GM12878 (cell line): ENCODE data around the gene HDAC9. TPM values are rescaled to one million over a fixed set of nuclear protein-coding genes. Genes with fewer than 3 reads are reported as not detected.
A peak's percentile ranks its signal among the peaks of the same experiment; 100 is the strongest.

ENCODE experiments used
- ATAC-seq: fragments of 200-7000 bp; cut with Tn5 transposase; 3 replicates; pipeline ENCODE4 v1.9.1; 2020; ENCODE audit warnings: mild to moderate bottlenecking, moderate library complexity
- BruUV-seq: library from RNA; stranded (reverse); fragments of 400-500 nt; replicated peaks from 2 replicates; lab custom pipeline; 2021; lab: Mats Ljungman, UMichigan
- CTCF ChIA-PET: fragments of 300-600 bp; sonication (Branson Sonifier 250); formaldehyde crosslinking; extraction: SDS; loops from one replicate; lab custom pipeline; 2021; ENCODE audit warnings: inconsistent platforms; lab: Yijun Ruan, JAX
- POLR2A ChIA-PET: fragments of 350-600 bp; formaldehyde crosslinking; extraction: SDS; loops from one replicate; lab custom pipeline; 2021; ENCODE audit warnings: inconsistent platforms; lab: Charles Lee
- RAD21 ChIA-PET: fragments of 300-600 bp; sonication (Branson Sonifier 250); formaldehyde crosslinking; loops from one replicate; lab custom pipeline; 2023; ENCODE audit warnings: antibody characterized with exemption; ENCODE audit not compliant: unreplicated experiment; lab: Charles Lee
- SMC1A ChIA-PET: fragments of 300-600 bp; sonication (Branson Sonifier 250); formaldehyde crosslinking; loops from one replicate; lab custom pipeline; 2023; ENCODE audit not compliant: unreplicated experiment, uncharacterized antibody; lab: Charles Lee
- DNase-seq: peaks from one replicate; pipeline ENCODE4 v3.0.0-alpha.2; 2011; ENCODE audit warnings: low read depth, low spot score
- FAIRE-seq: peaks from 3 replicates; lab custom pipeline; 2011; peaks lifted over from hg19 to GRCh38; lab: Jason Lieb, UNC
- H2AFZ ChIP-seq: 2 replicates; pipeline ENCODE4 v1.6.0; 2011; ENCODE audit warnings: low read depth, low read length, control low read depth; ENCODE audit not compliant: control insufficient read depth
- H3K27ac ChIP-seq: 2 replicates; pipeline ENCODE4 v1.5.1; 2011; ENCODE audit warnings: control low read depth; ENCODE audit not compliant: control insufficient read depth, insufficient read depth
- H3K27me3 ChIP-seq, 2 experiments: replicated peaks in 1 of 2; 2 replicates each; pipeline versions ENCODE4 v1.6.0 to v1.6.1; 2011; ENCODE audit warnings: low read length in 1 of 2; ENCODE audit not compliant: control insufficient read depth in 2 of 2, insufficient read depth in 2 of 2
- H3K36me3 ChIP-seq, 2 experiments: 2 replicates each; pipeline ENCODE4 v1.5.1; 2011; ENCODE audit warnings: low read length in 1 of 2; ENCODE audit not compliant: control insufficient read depth in 2 of 2, insufficient read depth in 2 of 2
- H3K4me1 ChIP-seq: 2 replicates; pipeline ENCODE4 v1.6.1; 2011; ENCODE audit warnings: mild to moderate bottlenecking, low read length, moderate library complexity, mixed read lengths; ENCODE audit not compliant: control insufficient read depth, insufficient read depth
- H3K4me2 ChIP-seq: 2 replicates; pipeline ENCODE4 v1.6.0; 2011; ENCODE audit warnings: control low read depth; ENCODE audit not compliant: control insufficient read depth, insufficient read depth
- H3K4me3 ChIP-seq: fragments of 200-600 bp; sonication (generic); 2 replicates; pipeline ENCODE4 v1.5.1; 2016
- H3K79me2 ChIP-seq: 2 replicates; pipeline ENCODE4 v1.6.0; 2011; ENCODE audit warnings: low read length; ENCODE audit not compliant: control insufficient read depth, insufficient read depth
- H3K9ac ChIP-seq: 2 replicates; pipeline ENCODE4 v1.8.0; 2011; ENCODE audit warnings: low read length, control low read depth, mixed read lengths; ENCODE audit not compliant: control insufficient read depth, insufficient read depth
- H3K9me3 ChIP-seq: replicated peaks from 3 replicates; pipeline ENCODE4 v1.5.1; 2011; ENCODE audit warnings: mild to moderate bottlenecking, low read length; ENCODE audit not compliant: control insufficient read depth, insufficient read depth
- H4K20me1 ChIP-seq: 2 replicates; pipeline ENCODE4 v1.6.0; 2011; ENCODE audit not compliant: control insufficient read depth, insufficient read depth
- DPF2 ChIP-seq: fragments of 450-650 bp; IDR thresholded peaks from 2 replicates; pipeline ENCODE4 v1.6.1; 2017; ENCODE audit warnings: mild to moderate bottlenecking
- EGR1 ChIP-seq, 2 experiments: IDR thresholded peaks; 1 replicate in 1 of 2; 2 replicates in 1 of 2; pipeline ENCODE4 v1.6.1; 2011 to 2012; ENCODE audit warnings: low read depth in 2 of 2, low read length in 2 of 2, borderline replicate concordance in 1 of 2, mild to moderate bottlenecking in 1 of 2, moderate library complexity in 1 of 2
- ETV6 ChIP-seq, 2 experiments: fragments of 450-650 bp in 1 of 2; IDR thresholded peaks in 1 of 2; conservative IDR thresholded peaks in 1 of 2; 2 replicates each; pipeline ENCODE4 v1.6.1; 2014; ENCODE audit warnings: antibody characterized with exemption in 1 of 2, borderline replicate concordance in 1 of 2, low read depth in 1 of 2, mild to moderate bottlenecking in 1 of 2, moderate library complexity in 1 of 2
- NFYB ChIP-seq: IDR thresholded peaks from 2 replicates; pipeline ENCODE4 v1.6.1; 2011; ENCODE audit warnings: low read depth, mild to moderate bottlenecking, low read length, improper control_type of control experiment, moderate library complexity; ENCODE audit not compliant: insufficient read depth
- NR2F1 ChIP-seq: fragments of 450-650 bp; conservative IDR thresholded peaks from 2 replicates; pipeline ENCODE4 v1.6.1; 2017; ENCODE audit warnings: mild to moderate bottlenecking
- ZNF274 ChIP-seq: IDR thresholded peaks from one replicate; pipeline ENCODE4 v1.8.0; 2011; ENCODE audit not compliant: insufficient read length, insufficient read depth
- ZZZ3 ChIP-seq: IDR thresholded peaks from 2 replicates; pipeline ENCODE4 v1.6.1; 2011; ENCODE audit warnings: low read depth; ENCODE audit not compliant: control insufficient read depth, insufficient read length
- WGBS: methylation state at CpG from one replicate; pipeline ENCODE4 v1.1.6; 2016; ENCODE audit warnings: low lambda C conversion rate; ENCODE audit not compliant: insufficient replicate concordance, insufficient coverage; ENCODE audit errors: missing lambda C conversion rate; 5-methylcytosine and 5-hydroxymethylcytosine counted together
- in situ Hi-C: fragments of 300-500 bp; cut with MboI; formaldehyde crosslinking; loops from 9 replicates; pipeline ENCODE4 v1.14.3; 2018; ENCODE audit warnings: mixed read lengths
- intact Hi-C: fragments of 100-400 bp; cut with micrococcal nuclease; formaldehyde crosslinking; loops from one replicate; pipeline ENCODE4 v1.14.2; 2022; ENCODE audit not compliant: unreplicated experiment
- polyA plus RNA-seq, 11 experiments: library from polyadenylated mRNA; depleted of rRNA in 4 of 11; unstranded in 6 of 11; stranded (reverse) in 5 of 11; fragments of >200 nt; fragmentation: Nextera tagmentation in 4 of 11; fragmentation: Illumina TruSeq in 1 of 11; extraction: Ambion mirVana in 4 of 11; extraction: Trizol in 1 of 11; gene quantifications; 1 replicate in 1 of 11; 2 replicates in 10 of 11; pipeline versions ENCODE4 v1.2.1 to v1.2.3, GENCODE V29; 2011 to 2016; ENCODE audit warnings: inconsistent platforms in 2 of 11, missing spikeins in 2 of 11, low read depth in 1 of 11
- total RNA-seq, 4 experiments: library from RNA; depleted of rRNA in 3 of 4; stranded (reverse); fragments of >200 nt in 3 of 4; fragmentation: Illumina TruSeq in 1 of 4; extraction: Trizol in 1 of 4; gene quantifications; 2 replicates each; pipeline versions ENCODE4 v1.2.1 to v1.2.3, GENCODE V29; 2013 to 2021
- TF ChIP-seq, protein P1 (sequence below): IDR thresholded peaks from 2 replicates; pipeline ENCODE4 v1.6.1; 2011; ENCODE audit warnings: borderline replicate concordance, low read depth, mild to moderate bottlenecking, moderate library complexity, mixed read lengths, low read length; ENCODE audit not compliant: insufficient read depth; ENCODE audit errors: extremely low read length
- TF ChIP-seq, protein P2 (sequence below): fragments of 450-650 bp; IDR thresholded peaks from 2 replicates; pipeline ENCODE4 v1.6.1; 2017; ENCODE audit warnings: mild to moderate bottlenecking, moderate library complexity
- TF ChIP-seq, protein P3 (sequence below): IDR thresholded peaks from 2 replicates; pipeline ENCODE4 v1.6.1; 2012; ENCODE audit warnings: low read depth, low read length, improper control_type of control experiment

Gene HDAC9
- total and polyA plus RNA-seq, 10 of the 15 experiments (the other 5 are each of a cell fraction or from before 2014, with no cell fraction given) = 0.73 to 12.8 (median 0.92) TPM

DNA sequence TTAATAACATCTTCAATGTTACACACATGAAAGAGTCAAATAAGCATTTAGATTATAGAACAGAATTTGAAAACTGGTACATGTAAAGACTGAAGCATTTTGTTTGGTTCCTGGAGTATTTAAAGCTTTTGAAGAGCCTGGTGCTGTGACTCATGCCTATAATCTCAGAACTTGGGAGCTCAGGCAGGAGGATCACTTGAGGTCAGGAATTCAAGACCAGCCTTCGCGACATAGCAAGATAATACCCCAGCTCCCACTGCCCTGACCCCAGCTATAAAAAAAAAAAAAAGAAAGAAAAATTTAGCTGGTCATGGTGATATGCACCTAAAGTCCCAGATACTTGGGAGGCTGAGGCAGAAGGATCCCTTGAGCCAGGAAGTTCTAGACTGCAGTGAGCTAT lies 87.8 kb downstream of the HDAC9 start:
- ChIA-PET POLR2A (interaction anchor here (0.6 kb wide), 1 partner anchor 1171 kb away, joined by 4 read pairs; no protein-coding TSS in a partner anchor), RAD21 (no interaction called here), CTCF (interaction anchor here (0.9 to 1.4 kb wide), 5 partner anchors 8 to 230 kb away, joined by 3 to 4 read pairs (median 3); no protein-coding TSS in a partner anchor), SMC1A (interaction anchor here (1.0 to 2.4 kb wide), 2 partner anchors 12 to 231 kb away, joined by 4 to 6 read pairs; no protein-coding TSS in a partner anchor)
- Histone ChIP-seq H3K4me2 (no peak overlapping the region), H3K27ac (no peak overlapping the region), H4K20me1 (no peaks in the 10 kb centered on the region), H3K27me3 (no peaks in the 10 kb centered on the region), H3K4me1 (no peaks in the 10 kb centered on the region), H2AFZ (no peak overlapping the region), H3K4me3 (no peak overlapping the region), H3K36me3 (no peaks in the 10 kb centered on the region), H3K79me2 (no peaks in the 10 kb centered on the region), H3K9me3 (no peaks in the 10 kb centered on the region), H3K9ac (no peak overlapping the region)
- in situ Hi-C loops (no loop called here), intact Hi-C loops (no loop called here)
- no peak for TF ChIP-seq DPF2
- no peak for ATAC-seq
- no peak for FAIRE-seq
- no peak for DNase-seq
- WGBS = 100% methylated on average over 2 of the region's 2 CpGs
- BruUV-seq = no TSS peak

DNA sequence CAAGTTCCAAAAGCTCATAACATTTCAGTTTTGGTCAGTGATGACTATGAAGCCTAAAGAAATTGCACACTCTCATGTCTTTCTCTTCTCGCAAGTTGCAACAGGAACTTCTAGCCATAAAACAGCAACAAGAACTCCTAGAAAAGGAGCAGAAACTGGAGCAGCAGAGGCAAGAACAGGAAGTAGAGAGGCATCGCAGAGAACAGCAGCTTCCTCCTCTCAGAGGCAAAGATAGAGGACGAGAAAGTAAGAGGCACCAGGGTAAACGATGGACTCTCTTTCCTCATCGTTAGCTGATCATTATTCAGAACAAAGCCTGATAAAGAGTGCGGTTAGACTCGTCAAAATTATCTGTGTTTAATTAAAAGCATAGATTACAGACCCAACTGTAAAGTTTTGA lies 94.7 kb downstream of the HDAC9 start:
- ChIA-PET RAD21 (interaction anchor here (1.4 to 1.5 kb wide), 2 partner anchors 237 kb away, joined by 3 read pairs; no protein-coding TSS in a partner anchor), POLR2A (no interaction called here), SMC1A (interaction anchor here (0.7 to 1.5 kb wide), 5 partner anchors 10 to 238 kb away, joined by 3 to 5 read pairs (median 3); no protein-coding TSS in a partner anchor), CTCF (interaction anchor here (0.7 to 2.5 kb wide), 13 partner anchors 10 to 909 kb away, joined by 3 to 16 read pairs (median 4); no protein-coding TSS in a partner anchor)
- Histone ChIP-seq H3K79me2 (no peaks in the 10 kb centered on the region), H3K27me3 (no peaks in the 10 kb centered on the region), H3K4me2 (no peak overlapping the region), H4K20me1 (no peaks in the 10 kb centered on the region), H3K4me1 (no peaks in the 10 kb centered on the region), H3K4me3 (no peak overlapping the region), H2AFZ (peak overlapping the region; percentile 47), H3K9me3 (no peaks in the 10 kb centered on the region), H3K36me3 (no peaks in the 10 kb centered on the region; a peak in 1 of 4 replicates), H3K27ac (no peak overlapping the region), H3K9ac (no peak overlapping the region)
- BruUV-seq = no TSS peak
- in situ Hi-C loops (no loop called here), intact Hi-C loops (loop anchor here (2.0 to 10.0 kb wide), 3 partner anchors 77 to 1075 kb away; no protein-coding TSS in a partner anchor)
- no peak for DNase-seq
- no peak for FAIRE-seq
- WGBS = 57% methylated on average over 7 of the region's 7 CpGs
- ATAC-seq = no peak
- TF ChIP-seq, protein P1, sequence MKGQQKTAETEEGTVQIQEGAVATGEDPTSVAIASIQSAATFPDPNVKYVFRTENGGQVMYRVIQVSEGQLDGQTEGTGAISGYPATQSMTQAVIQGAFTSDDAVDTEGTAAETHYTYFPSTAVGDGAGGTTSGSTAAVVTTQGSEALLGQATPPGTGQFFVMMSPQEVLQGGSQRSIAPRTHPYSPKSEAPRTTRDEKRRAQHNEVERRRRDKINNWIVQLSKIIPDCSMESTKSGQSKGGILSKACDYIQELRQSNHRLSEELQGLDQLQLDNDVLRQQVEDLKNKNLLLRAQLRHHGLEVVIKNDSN = no peak
- TF ChIP-seq, protein P2, sequence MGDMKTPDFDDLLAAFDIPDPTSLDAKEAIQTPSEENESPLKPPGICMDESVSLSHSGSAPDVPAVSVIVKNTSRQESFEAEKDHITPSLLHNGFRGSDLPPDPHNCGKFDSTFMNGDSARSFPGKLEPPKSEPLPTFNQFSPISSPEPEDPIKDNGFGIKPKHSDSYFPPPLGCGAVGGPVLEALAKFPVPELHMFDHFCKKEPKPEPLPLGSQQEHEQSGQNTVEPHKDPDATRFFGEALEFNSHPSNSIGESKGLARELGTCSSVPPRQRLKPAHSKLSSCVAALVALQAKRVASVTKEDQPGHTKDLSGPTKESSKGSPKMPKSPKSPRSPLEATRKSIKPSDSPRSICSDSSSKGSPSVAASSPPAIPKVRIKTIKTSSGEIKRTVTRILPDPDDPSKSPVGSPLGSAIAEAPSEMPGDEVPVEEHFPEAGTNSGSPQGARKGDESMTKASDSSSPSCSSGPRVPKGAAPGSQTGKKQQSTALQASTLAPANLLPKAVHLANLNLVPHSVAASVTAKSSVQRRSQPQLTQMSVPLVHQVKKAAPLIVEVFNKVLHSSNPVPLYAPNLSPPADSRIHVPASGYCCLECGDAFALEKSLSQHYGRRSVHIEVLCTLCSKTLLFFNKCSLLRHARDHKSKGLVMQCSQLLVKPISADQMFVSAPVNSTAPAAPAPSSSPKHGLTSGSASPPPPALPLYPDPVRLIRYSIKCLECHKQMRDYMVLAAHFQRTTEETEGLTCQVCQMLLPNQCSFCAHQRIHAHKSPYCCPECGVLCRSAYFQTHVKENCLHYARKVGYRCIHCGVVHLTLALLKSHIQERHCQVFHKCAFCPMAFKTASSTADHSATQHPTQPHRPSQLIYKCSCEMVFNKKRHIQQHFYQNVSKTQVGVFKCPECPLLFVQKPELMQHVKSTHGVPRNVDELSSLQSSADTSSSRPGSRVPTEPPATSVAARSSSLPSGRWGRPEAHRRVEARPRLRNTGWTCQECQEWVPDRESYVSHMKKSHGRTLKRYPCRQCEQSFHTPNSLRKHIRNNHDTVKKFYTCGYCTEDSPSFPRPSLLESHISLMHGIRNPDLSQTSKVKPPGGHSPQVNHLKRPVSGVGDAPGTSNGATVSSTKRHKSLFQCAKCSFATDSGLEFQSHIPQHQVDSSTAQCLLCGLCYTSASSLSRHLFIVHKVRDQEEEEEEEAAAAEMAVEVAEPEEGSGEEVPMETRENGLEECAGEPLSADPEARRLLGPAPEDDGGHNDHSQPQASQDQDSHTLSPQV = no peak
- TF ChIP-seq NFYB (no peak), EGR1 (IDR thresholded peaks at IDR 0.05; ENCODE audit: borderline replicate concordance in 1 of 2, low read depth in 2 of 2, low read length in 2 of 2) (no peak), ETV6 (conservative IDR thresholded peaks at IDR 0.05 in 1 of 2, IDR thresholded peaks at IDR 0.05 in 1 of 2; ENCODE audit: borderline replicate concordance in 1 of 2, low read depth in 1 of 2) (no peak), NR2F1 (no peak), ZZZ3 (no peak), ZNF274 (no peak)
- TF ChIP-seq, protein P3, sequence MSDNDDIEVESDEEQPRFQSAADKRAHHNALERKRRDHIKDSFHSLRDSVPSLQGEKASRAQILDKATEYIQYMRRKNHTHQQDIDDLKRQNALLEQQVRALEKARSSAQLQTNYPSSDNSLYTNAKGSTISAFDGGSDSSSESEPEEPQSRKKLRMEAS = no peak
